HG03175 (cell line): ENCODE measurements around the gene ABCC2.

Experiments used
- ATAC-seq: cut with Tn5 transposase; IDR thresholded peaks from one replicate; pipeline ENCODE4 v1.9.1; 2021; ENCODE audit warnings: mild to moderate bottlenecking, moderate library complexity; ENCODE audit not compliant: unreplicated experiment

ABCC2 gene

GRCh38 chr10:99770408-99771045 is 11.9 kb upstream of the ABCC2 start:
- ATAC-seq = no peak

DNA sequence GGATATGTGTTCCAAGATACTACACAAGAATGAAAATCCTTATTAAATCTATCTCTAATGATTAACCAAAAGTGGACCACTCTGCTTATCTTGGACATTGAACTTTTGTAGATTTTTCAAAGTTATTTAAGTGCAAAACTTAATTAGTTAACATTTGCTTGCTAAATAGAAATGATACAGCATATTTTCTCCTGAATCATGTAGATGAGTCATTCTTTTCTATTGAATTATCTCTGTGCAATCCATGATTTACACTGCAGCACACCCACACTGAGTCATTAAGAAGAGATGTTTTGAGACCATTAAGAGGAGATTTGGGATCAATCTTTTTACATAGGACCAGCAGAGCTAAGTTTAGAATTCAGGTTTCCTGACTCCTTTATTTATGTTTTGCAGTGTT is 6.6 kb upstream of the ABCC2 start:
- ATAC-seq = no peak

- ATAC-seq = no peak
Measured at GRCh38 chr10:99777918-99778714, 4.3 kb upstream of the ABCC2 start.

- no peak for ATAC-seq
Measured at GRCh38 chr10:99779335-99779734, 3.1 kb upstream of the ABCC2 start.

- ATAC-seq = no peak
Measured at GRCh38 chr10:99781734-99782429, 558 bp upstream of the ABCC2 start.

DNA sequence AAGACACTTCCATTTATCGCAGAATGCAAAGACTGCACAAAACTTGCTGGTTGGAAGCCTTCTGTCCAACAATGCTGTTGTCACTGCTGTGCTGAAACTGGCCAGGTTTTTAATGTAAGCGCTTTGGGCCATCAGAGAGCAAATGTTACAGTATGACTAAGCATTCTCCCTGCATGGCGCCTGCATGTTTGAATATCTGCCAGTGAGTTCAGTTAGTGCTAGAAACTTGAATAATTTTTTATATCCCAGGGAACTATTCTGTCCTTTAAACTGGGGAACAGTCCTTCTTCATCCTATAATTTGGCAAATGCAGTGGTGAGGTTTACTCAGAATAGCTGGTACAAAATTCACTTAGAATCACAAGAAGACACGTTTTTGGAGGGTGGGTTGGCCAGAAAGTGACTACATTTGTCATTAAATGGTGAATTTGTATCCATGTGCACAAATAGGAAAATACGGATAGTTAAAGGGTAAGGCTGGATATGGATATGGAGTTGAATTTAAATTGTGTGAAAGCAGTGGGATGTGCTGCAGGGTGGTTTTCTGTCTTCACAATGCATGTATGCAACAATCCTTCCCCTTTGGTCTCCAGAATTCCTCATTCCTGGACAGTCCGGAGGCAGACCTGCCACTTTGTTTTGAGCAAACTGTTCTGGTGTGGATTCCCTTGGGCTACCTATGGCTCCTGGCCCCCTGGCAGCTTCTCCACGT is 1.7 kb downstream of the ABCC2 start:
- no peak for ATAC-seq

DNA sequence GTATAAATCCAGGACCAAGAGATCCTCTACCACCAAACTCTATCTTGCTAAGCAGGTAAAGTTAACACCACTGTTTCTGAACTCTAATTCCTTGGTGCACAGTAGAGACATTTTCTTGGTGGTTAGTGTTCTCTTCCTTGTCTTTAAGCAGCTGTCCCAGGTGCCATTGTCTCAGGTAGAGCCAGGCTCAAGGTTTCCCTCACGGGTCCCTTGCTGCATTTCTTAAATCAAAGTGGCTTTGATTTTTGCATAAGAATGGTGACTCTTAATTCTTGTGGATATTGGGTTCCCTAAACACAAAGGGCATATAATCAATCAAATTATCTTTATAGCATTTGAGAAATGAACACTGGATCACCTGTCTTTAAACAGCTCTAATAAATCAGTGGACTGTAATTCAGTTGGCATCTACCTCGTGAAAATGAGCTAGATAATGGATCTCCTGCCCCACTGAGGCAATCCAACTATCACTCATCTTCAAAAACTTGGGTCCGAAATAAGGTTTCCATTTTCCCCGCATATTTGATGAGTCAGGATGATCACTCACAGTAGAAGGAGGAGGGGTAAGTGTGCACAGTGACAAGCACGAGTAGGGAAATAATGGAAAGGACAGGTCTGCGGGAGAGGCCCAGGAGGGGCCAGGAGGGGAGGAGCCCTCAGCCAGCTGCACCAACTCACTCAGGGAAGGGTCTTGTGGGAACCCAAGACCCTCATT is 2.4 kb downstream of the ABCC2 start:
- no peak for ATAC-seq

DNA sequence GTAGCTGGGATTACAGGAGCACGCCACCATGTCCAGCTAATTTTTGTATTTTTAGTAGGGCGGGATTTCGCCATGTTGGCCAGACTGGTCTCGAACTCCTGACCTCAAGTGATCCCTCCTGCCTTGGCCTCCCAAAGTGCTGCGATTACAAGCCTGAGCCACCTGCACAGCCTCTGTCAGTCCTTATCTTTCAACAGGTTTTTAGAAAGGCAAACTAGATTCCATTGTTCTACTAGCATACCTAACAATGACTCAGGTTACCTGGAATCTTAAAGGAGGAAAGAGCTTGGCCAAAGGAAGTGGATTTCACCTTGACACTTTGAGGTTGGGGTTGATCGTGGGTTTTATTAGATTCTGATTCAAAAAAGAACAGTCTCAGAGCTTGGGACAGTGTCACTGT is 3.2 kb downstream of the ABCC2 start:
- no peak for ATAC-seq

- ATAC-seq = no peak
Measured at GRCh38 chr10:99787311-99787710, 4.9 kb downstream of the ABCC2 start.

GRCh38 chr10:99787782-99788445 is 5.5 kb downstream of the ABCC2 start:
- ATAC-seq = no peak

- ATAC-seq = no peak
Measured at GRCh38 chr10:99788598-99789256, 6.3 kb downstream of the ABCC2 start.

- ATAC-seq = no peak
Measured at GRCh38 chr10:99791831-99792230, 9.4 kb downstream of the ABCC2 start.

DNA sequence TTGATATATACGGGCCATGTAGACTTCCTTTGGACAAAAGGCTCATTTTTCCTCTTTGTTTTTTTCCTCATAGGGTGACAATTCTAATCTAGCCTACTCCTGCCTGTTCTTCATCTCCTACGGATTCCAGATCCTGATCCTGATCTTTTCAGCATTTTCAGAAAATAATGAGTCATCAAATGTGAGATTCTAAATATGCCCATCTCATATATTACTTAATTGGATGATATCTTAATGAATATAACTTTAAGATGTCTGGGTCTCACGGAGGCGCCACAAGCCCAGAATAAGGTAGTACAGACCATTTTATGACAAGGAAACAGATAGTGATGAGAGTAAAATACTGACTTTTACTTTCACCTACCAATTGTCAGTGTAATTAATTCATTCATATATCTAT is 11.4 kb downstream of the ABCC2 start:
- ATAC-seq = no peak

DNA sequence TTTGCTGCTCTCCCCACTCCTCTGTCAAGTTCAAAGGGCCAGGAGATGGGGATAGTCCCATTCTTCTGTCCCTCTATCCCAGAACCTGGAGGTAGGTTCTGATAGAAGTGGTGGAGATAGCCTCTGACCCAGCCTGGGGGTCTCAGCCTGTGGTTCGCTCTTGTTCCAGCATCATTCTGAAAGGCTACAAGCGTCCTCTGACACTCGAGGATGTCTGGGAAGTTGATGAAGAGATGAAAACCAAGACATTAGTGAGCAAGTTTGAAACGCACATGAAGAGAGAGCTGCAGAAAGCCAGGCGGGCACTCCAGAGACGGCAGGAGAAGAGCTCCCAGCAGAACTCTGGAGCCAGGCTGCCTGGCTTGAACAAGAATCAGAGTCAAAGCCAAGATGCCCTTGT is 14.5 kb downstream of the ABCC2 start:
- no peak for ATAC-seq

- ATAC-seq = no peak
Measured at GRCh38 chr10:99798031-99798430, 15.6 kb downstream of the ABCC2 start.

DNA sequence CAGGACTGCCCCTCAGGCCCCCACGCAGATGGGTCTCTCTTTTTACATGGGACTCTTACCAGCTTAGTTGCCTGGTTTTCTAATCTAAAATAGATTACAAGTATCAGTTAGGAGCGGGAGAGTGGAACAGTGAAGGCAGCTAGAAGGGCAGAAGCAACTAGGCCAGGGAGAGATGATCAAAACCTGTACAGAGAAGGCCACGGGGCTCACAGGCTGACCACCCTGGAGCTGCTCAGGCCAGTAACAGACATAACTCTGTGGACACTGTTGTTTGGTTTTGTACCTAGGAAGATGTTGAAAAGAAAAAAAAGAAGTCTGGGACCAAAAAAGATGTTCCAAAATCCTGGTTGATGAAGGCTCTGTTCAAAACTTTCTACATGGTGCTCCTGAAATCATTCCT is 16.5 kb downstream of the ABCC2 start:
- ATAC-seq = no peak

DNA sequence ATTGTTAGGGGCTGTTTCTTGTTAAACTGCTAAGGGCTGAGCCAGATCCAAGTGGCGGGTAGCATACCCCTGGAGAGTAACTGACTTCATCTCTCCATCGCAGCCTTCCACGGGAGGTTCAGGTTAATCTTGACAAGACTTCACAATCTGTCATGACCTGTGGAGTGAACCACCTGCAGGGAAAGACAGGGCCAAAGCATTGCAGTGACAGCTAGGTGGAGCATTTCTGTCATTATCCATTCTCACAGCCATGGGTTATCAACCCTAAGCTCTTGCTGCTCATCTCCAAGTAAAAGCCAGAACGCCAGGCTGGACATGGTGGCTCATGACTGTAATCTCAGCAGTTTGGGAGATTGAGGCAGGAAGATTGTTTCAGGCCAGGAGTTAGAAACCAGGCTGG is 17.2 kb downstream of the ABCC2 start:
- no peak for ATAC-seq

GRCh38 chr10:99804471-99804870 is 22.0 kb downstream of the ABCC2 start:
- ATAC-seq = no peak

- no peak for ATAC-seq
Measured at GRCh38 chr10:99805190-99805589, 22.8 kb downstream of the ABCC2 start.

DNA sequence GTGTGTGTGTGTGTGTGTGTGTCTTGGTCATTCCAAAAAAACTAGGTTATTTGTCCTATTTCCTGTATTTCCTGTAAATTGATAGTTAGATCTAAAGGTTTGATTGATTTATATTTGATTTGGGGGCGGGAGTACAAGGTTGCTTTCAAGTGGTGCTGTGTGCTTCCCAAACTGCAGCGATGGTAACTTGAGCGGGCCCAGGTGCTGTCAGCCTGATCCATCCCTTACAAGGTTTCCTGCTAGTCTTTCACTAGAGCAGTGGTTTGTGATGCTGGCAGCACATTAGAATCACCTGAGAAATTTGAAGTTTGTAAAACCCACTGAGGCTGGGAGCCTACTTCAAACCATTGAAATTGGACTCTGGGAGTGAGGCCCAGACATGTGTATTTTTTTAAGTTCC is 23.7 kb downstream of the ABCC2 start:
- no peak for ATAC-seq
